Raji (cell line): Measurements from ENCODE around the gene ADAP1.

Experiments
- POLR2A ChIP-seq: IDR thresholded peaks from 2 replicates; pipeline ENCODE4 v1.6.1; 2011; ENCODE audit warnings: low read depth, low read length, control low read depth; ENCODE audit not compliant: insufficient read depth

ADAP1 gene

GRCh38 chr7:885261-885892 is 69.1 kb downstream of the ADAP1 start:
- TF ChIP-seq POLR2A: no peak

- no peak for TF ChIP-seq POLR2A
These were observed 70.1 kb downstream of the ADAP1 start for GRCh38 chr7:884191-885003.

- no peak for TF ChIP-seq POLR2A
These were observed 71.1 kb downstream of the ADAP1 start for GRCh38 chr7:883055-884021.

GRCh38 chr7:882336-883035 is 72.0 kb downstream of the ADAP1 start:
- TF ChIP-seq POLR2A: no peak

- no peak for TF ChIP-seq POLR2A
These were observed 72.8 kb downstream of the ADAP1 start for GRCh38 chr7:881441-882234.

- no peak for TF ChIP-seq POLR2A
These were observed 74.0 kb downstream of the ADAP1 start for GRCh38 chr7:880450-880849.

GRCh38 chr7:879706-880105 is 74.8 kb downstream of the ADAP1 start:
- no peak for TF ChIP-seq POLR2A

GRCh38 chr7:879093-879492 is 75.4 kb downstream of the ADAP1 start:
- no peak for TF ChIP-seq POLR2A

- TF ChIP-seq POLR2A: no peak
These were observed 76.9 kb downstream of the ADAP1 start for GRCh38 chr7:877312-878232.

- no peak for TF ChIP-seq POLR2A
These were observed 77.5 kb downstream of the ADAP1 start for GRCh38 chr7:876972-877311.

- peak; percentile 93 for TF ChIP-seq POLR2A
These were observed 78.2 kb downstream of the ADAP1 start, which contains the start of gene GET4 for GRCh38 chr7:876077-876971. TSS of gene GET4 (plus strand) at chr7:876554. CDS start at chr7:876646, 92 bp downstream.

- no peak for TF ChIP-seq POLR2A
These were observed 78.9 kb downstream of the ADAP1 start for GRCh38 chr7:875476-876076.

GRCh38 chr7:875051-875450 is 79.4 kb downstream of the ADAP1 start:
- TF ChIP-seq POLR2A: no peak
